ENCODE measurements around the gene MPEG1. TPM values are rescaled to one million over a fixed set of nuclear protein-coding genes. Genes with fewer than 3 reads are reported as not detected.

The MPEG1 gene
- total RNA-seq, 1 donor from 2014 or later = not detected

GRCh38 chr11:59219836-59220235, 7.1 kb upstream of the MPEG1 start:
- Mint-ChIP-seq H3K9me3 (ENCODE audit: low read depth) (no peaks in the 10 kb centered on the region), H3K27ac (no peak overlapping the region), H3K4me1 (ENCODE audit: low read depth) (no peaks in the 10 kb centered on the region), H3K27me3 (no peaks in the 10 kb centered on the region), H3K4me3 (ENCODE audit: low read depth) (no peak overlapping the region), H3K36me3 (ENCODE audit: insufficient read depth) (no peaks in the 10 kb centered on the region)
- no peak for DNase-seq (ENCODE audit: low spot score, unreplicated experiment)
- no peak for TF ChIP-seq CTCF (IDR thresholded peaks at IDR 0.05; ENCODE audit: unreplicated experiment)

GRCh38 chr11:59218893-59219292, 6.2 kb upstream of the MPEG1 start:
- no peak for TF ChIP-seq CTCF (IDR thresholded peaks at IDR 0.05; ENCODE audit: unreplicated experiment)
- no peak overlapping the region for H3K4me3 Mint-ChIP-seq (ENCODE audit: low read depth)
- H3K27ac Mint-ChIP-seq = no peak overlapping the region
- no peaks in the 10 kb centered on the region for H3K9me3 Mint-ChIP-seq (ENCODE audit: low read depth)
- no peaks in the 10 kb centered on the region for H3K4me1 Mint-ChIP-seq (ENCODE audit: low read depth)
- no peaks in the 10 kb centered on the region for H3K27me3 Mint-ChIP-seq
- no peak for DNase-seq (ENCODE audit: low spot score, unreplicated experiment)
- no peaks in the 10 kb centered on the region for H3K36me3 Mint-ChIP-seq (ENCODE audit: insufficient read depth)

- TF ChIP-seq CTCF (IDR thresholded peaks at IDR 0.05; ENCODE audit: unreplicated experiment) = no peak
- Mint-ChIP-seq H3K4me3 (ENCODE audit: low read depth) (no peak overlapping the region), H3K9me3 (ENCODE audit: low read depth) (no peaks in the 10 kb centered on the region), H3K36me3 (ENCODE audit: insufficient read depth) (no peaks in the 10 kb centered on the region), H3K27ac (no peak overlapping the region), H3K27me3 (no peaks in the 10 kb centered on the region), H3K4me1 (ENCODE audit: low read depth) (no peaks in the 10 kb centered on the region)
- no peak for DNase-seq (ENCODE audit: low spot score, unreplicated experiment)
These were observed 5.6 kb upstream of the MPEG1 start for GRCh38 chr11:59218319-59218718.

- no peak for DNase-seq (ENCODE audit: low spot score, unreplicated experiment)
- H3K9me3 Mint-ChIP-seq (ENCODE audit: low read depth) = no peaks in the 10 kb centered on the region
- H3K27me3 Mint-ChIP-seq = no peaks in the 10 kb centered on the region
- no peaks in the 10 kb centered on the region for H3K4me1 Mint-ChIP-seq (ENCODE audit: low read depth)
- H3K4me3 Mint-ChIP-seq (ENCODE audit: low read depth) = no peak overlapping the region
- H3K27ac Mint-ChIP-seq = no peak overlapping the region
- H3K36me3 Mint-ChIP-seq (ENCODE audit: insufficient read depth) = no peaks in the 10 kb centered on the region
- TF ChIP-seq CTCF (IDR thresholded peaks at IDR 0.05; ENCODE audit: unreplicated experiment) = no peak
These were observed 4.2 kb upstream of the MPEG1 start for GRCh38 chr11:59216641-59217564.

- no peak overlapping the region for H3K27ac Mint-ChIP-seq
- no peaks in the 10 kb centered on the region for H3K27me3 Mint-ChIP-seq
- no peak overlapping the region for H3K4me3 Mint-ChIP-seq (ENCODE audit: low read depth)
- DNase-seq (ENCODE audit: low spot score, unreplicated experiment) = no peak
- no peaks in the 10 kb centered on the region for H3K9me3 Mint-ChIP-seq (ENCODE audit: low read depth)
- no peaks in the 10 kb centered on the region for H3K36me3 Mint-ChIP-seq (ENCODE audit: insufficient read depth)
- no peaks in the 10 kb centered on the region for H3K4me1 Mint-ChIP-seq (ENCODE audit: low read depth)
- no peak for TF ChIP-seq CTCF (IDR thresholded peaks at IDR 0.05; ENCODE audit: unreplicated experiment)
These were observed 1.6 kb upstream of the MPEG1 start for GRCh38 chr11:59214141-59214893.

All from progenitor cell of endocrine pancreas (in vitro differentiated cells).